ENCODE measurements around the gene TEX29.

The TEX29 gene

DNA sequence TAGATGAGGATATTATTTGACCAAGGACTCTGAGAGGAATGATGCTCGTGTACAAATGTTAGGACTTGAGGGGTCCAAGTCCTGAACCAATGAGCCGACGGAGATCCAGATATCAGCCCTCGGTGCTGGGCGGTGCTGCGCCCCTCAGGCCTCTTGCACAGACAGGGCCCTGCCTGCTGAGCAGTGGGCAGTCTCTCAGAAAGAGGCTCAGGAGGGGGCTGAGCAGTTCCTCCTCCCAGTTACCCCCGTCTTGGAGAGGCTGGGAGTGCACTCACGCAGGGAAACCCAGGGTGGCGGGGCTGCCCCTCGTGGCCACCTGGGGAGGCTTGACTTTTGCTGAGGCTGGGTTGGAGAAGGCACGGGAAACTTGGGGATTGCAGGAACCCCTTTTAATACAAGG, 18.4 kb downstream of the TEX29 start:
- TF ChIP-seq CTCF (conservative IDR thresholded peaks at IDR 0.05), result no peak
- no peak overlapping the region for H3K27ac ChIP-seq

DNA sequence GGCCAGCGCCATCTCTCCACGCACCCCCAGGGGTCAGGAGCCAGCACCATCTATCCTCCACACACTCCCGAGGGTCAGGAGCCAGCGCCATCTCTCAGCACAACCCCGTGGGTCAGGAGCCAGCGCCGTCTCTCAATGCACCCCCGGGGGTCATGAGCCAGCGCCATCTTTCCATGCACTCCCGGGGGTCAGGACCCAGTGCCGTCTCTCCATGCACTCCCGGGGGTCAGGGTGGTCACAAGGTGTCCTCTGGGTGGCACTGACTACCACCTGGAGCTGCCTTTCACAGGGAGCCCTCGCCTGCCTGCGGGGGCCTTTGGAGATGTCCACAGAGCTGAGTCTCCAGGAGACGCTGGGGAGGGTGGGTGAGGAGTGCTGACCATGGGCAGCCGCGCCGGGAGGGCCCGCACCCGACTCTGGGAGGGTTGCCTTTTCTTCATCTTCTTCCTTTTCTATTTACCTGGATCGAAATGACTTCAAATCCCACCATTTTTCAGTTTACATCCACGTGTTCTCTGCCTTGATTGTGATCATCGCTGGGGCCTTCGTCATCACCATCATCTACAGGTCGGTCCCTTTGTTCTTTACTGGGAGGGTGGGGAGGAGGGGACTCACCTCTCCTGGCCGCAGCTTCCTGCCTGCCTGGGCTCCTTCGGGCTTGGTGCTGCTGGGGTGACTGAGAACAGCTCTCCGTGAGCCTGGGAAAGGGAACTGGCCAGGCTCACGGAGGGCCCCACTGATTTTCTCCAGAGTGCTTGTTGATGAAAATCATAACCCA, 19.1 kb downstream of the TEX29 start:
- TF ChIP-seq CTCF (conservative IDR thresholded peaks at IDR 0.05), result no peak

GRCh38 chr13:111341886-111342285, 21.4 kb downstream of the TEX29 start:
- TF ChIP-seq CTCF (conservative IDR thresholded peaks at IDR 0.05), result no peak

More for the DNA sequence above, 19.1 kb downstream of the TEX29 start:
- no peak overlapping the region for H3K27ac ChIP-seq

DNA sequence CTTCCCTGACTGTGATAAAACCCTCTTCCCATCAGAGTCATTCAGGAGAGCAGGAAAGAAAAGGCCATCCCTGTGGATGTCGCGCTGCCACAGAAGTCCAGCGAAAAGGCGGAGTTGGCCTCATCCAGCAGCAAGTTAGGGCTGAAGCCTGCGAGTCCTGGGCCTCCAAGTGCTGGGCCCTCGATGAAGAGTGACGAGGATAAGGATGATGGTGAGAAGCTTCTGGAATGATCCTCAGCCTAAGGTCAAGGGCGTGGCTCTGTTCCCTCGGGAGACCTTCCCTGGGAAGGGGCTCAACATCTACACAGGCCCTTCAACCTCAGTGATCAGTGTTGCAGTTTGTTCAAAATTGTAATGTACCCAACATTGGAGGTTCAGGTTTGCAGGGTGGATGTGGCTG, 22.3 kb downstream of the TEX29 start:
- H3K27ac ChIP-seq, result no peak overlapping the region
- no peak for TF ChIP-seq CTCF (conservative IDR thresholded peaks at IDR 0.05)

More at GRCh38 chr13:111341886-111342285, 21.4 kb downstream of the TEX29 start:
- no peak overlapping the region for H3K27ac ChIP-seq

DNA sequence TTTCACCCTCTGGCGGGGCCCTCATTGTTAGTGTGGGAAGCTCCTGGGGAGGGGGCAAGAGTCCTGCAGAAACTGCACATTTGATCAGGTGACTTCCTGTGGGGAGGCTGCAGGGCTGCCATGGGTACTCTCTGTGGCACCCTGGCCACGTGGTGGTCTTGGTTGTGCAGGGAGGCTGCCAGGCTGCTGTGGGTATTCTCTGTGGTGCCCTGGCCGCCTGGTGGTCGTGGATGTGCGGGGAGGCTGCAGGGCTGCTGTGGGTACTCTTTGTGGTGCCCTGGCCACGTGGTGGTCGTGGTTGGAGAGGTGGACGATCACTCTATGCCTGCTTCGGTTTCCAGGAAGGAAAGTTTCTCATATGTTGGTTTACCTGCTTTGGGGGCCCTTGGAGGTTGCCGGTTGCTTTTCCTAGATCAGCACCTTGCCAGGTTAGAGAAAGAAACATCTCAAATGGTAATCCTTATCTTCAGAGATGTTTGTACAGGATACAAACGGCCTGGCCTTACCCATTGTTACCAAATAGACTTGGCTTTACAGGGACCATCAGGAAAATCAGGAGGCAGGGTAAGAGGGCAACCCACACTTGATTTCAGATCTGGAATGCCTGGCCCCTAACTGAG, 22.9 kb downstream of the TEX29 start:
- no peak; the same call in 1 of the 2 replicates for TF ChIP-seq CTCF (conservative IDR thresholded peaks at IDR 0.05)
- H3K27ac ChIP-seq, result no peak overlapping the region

- peak; percentile 100 for TF ChIP-seq CTCF (conservative IDR thresholded peaks at IDR 0.05)
- H3K27ac ChIP-seq, result peak overlapping the region; percentile 59
Measured at GRCh38 chr13:111344471-111345191, 24.2 kb downstream of the TEX29 start.

DNA sequence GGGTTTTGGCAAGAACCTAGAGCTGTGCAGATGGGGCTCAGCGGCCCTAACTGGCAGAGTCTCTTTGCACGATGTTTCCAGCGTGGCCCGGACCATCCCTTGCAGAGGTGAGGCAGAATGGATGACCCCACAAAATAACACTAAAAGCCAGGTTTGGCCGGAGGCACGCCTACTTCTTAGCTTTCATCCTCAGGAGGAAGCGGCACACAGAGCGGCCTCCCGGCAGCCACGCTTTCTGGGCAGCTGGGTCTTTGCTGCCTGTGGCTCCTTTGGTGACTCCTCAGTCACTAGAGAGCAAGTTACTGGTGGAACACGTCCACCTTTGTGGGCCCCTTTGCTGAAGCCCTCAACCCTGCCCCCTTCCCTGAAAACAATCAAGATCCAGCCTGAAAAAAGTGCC, 25.2 kb downstream of the TEX29 start:
- TF ChIP-seq CTCF (conservative IDR thresholded peaks at IDR 0.05), result no peak
- H3K27ac ChIP-seq, result peak overlapping the region; percentile 59

All from VCaP (cell line).